K562 (cell line): Measurements from ENCODE around the gene MACROD2. TPM values are rescaled to one million over a fixed set of nuclear protein-coding genes. Genes with fewer than 3 reads are reported as not detected.

Experiments
- ATAC-seq: fragments of 200-7000 bp; cut with Tn5 transposase; 3 replicates; pipeline ENCODE4 v1.9.1; 2020; ENCODE audit warnings: moderate library complexity
- BruUV-seq: library from RNA; stranded (reverse); fragments of 400-500 nt; replicated peaks from 2 replicates; lab custom pipeline; 2021; lab: Mats Ljungman, UMichigan
- CTCF ChIA-PET: fragments of 300-600 bp; formaldehyde crosslinking; extraction: SDS; loops from one replicate; lab custom pipeline; 2021; ENCODE audit warnings: low intra/inter-chr PET ratio; lab: Yijun Ruan, JAX
- POLR2A ChIA-PET: fragments of 300-600, 350-650 bp; sonication (Branson Sonifier 250); formaldehyde crosslinking; extraction: SDS; loops from one replicate; lab custom pipeline; 2021; ENCODE audit warnings: antibody characterized with exemption, inconsistent platforms; lab: Yijun Ruan, JAX
- DNase-seq, 4 experiments: peaks; one replicate each; pipeline versions ENCODE4 v3.0.0 to v3.0.0-alpha.2; 2011 to 2018; ENCODE audit warnings: low spot score in 3 of 4, mixed read lengths in 3 of 4; ENCODE audit errors: extremely low read depth in 1 of 4
- FAIRE-seq: peaks from 2 replicates; lab custom pipeline; 2011; peaks lifted over from hg19 to GRCh38; lab: Jason Lieb, UNC
- H2AFZ ChIP-seq: 2 replicates; pipeline ENCODE4 v1.6.0; 2011; ENCODE audit warnings: low read depth, low read length, control low read depth, inconsistent platforms
- H3K27ac ChIP-seq: fragments of 200-600 bp; 3 replicates; pipeline ENCODE4 v1.8.0; 2011; ENCODE audit warnings: low read depth, mild to moderate bottlenecking, control low read depth, inconsistent platforms, low read length, moderate library complexity, mixed read lengths; ENCODE audit errors: extremely low read depth
- H3K27me3 ChIP-seq, 2 experiments: fragments of 300-600 bp in 1 of 2; 2 replicates in 1 of 2; 3 replicates in 1 of 2; pipeline versions ENCODE4 v1.6.0 to v1.8.0; 2011; ENCODE audit warnings: inconsistent platforms in 2 of 2, low read length in 2 of 2, mild to moderate bottlenecking in 1 of 2, mixed read lengths in 1 of 2, moderate library complexity in 1 of 2; ENCODE audit not compliant: control insufficient read depth in 2 of 2, insufficient read depth in 2 of 2
- H3K36me3 ChIP-seq: fragments of 300-600 bp; 3 replicates; pipeline ENCODE4 v1.8.0; 2011; ENCODE audit warnings: mild to moderate bottlenecking, low read length, inconsistent platforms; ENCODE audit not compliant: control insufficient read depth, insufficient read depth
- H3K4me1 ChIP-seq, 2 experiments: fragments of 200-600 bp in 1 of 2; replicated peaks in 1 of 2; 2 replicates in 1 of 2; 3 replicates in 1 of 2; pipeline versions ENCODE4 v1.5.1 to v1.8.0; 2011; ENCODE audit warnings: inconsistent platforms in 2 of 2, low read length in 2 of 2, mild to moderate bottlenecking in 1 of 2, mixed read lengths in 1 of 2, moderate library complexity in 1 of 2; ENCODE audit not compliant: control insufficient read depth in 2 of 2, insufficient read depth in 2 of 2
- H3K4me2 ChIP-seq: 2 replicates; pipeline ENCODE4 v1.6.1; 2011; ENCODE audit warnings: low read length, control low read depth, inconsistent platforms, mixed read lengths; ENCODE audit not compliant: insufficient read depth
- H3K4me3 ChIP-seq: fragments of 200-600 bp; sonication (generic), shearing (Covaris generic); 2 replicates; pipeline ENCODE4 v1.5.1; 2016; ENCODE audit warnings: control low read depth, inconsistent platforms
- H3K79me2 ChIP-seq: fragments of 200-600 bp; 3 replicates; pipeline ENCODE4 v1.8.0; 2011; ENCODE audit warnings: low read length, inconsistent platforms; ENCODE audit not compliant: control insufficient read depth, insufficient read depth
- H3K9ac ChIP-seq, 2 experiments: 2 replicates each; pipeline versions ENCODE4 v1.6.0 to v1.6.1; 2011; ENCODE audit warnings: low read depth in 2 of 2, low read length in 2 of 2, control low read depth in 1 of 2, inconsistent platforms in 1 of 2, mild to moderate bottlenecking in 1 of 2, mixed read lengths in 1 of 2; ENCODE audit not compliant: insufficient read depth in 1 of 2
- H3K9me1 ChIP-seq: one replicate; pipeline ENCODE4 v1.6.0; 2011; ENCODE audit warnings: inconsistent platforms, mild to moderate bottlenecking, low read length, moderate library complexity; ENCODE audit not compliant: control insufficient read depth, insufficient read depth
- H3K9me3 ChIP-seq: replicated peaks from 2 replicates; pipeline ENCODE4 v1.5.1; 2011; ENCODE audit warnings: low read depth, low read length, inconsistent platforms; ENCODE audit not compliant: control insufficient read depth, insufficient read depth
- H4K20me1 ChIP-seq: replicated peaks from 2 replicates; pipeline ENCODE4 v1.6.1; 2011; ENCODE audit warnings: low read length, inconsistent platforms, mixed read lengths; ENCODE audit not compliant: control insufficient read depth, insufficient read depth
- BDP1 ChIP-seq: IDR thresholded peaks from 3 replicates; pipeline ENCODE4 v1.6.1; 2011; ENCODE audit not compliant: insufficient read length, insufficient read depth
- HMBOX1 ChIP-seq: sonication (generic); IDR thresholded peaks from 2 replicates; pipeline ENCODE4 v1.6.1; 2016
- JUND ChIP-seq, 2 experiments: IDR thresholded peaks; 2 replicates in 1 of 2; 3 replicates in 1 of 2; pipeline ENCODE4 v1.6.1; 2011; ENCODE audit warnings: borderline replicate concordance in 2 of 2, low read depth in 2 of 2, low read length in 2 of 2, improper control_type of control experiment in 1 of 2, missing biosample characterization in 1 of 2, missing genetic modification characterization in 1 of 2, missing genetic modification reagents in 1 of 2
- KAT7 ChIP-seq: sonication (generic); formaldehyde crosslinking; IDR thresholded peaks from 2 replicates; pipeline ENCODE4 v1.8.0; 2022; ENCODE audit warnings: missing genetic modification reagents, mild to moderate bottlenecking, borderline replicate concordance
- ZNF324 ChIP-seq: fragments of 250-450 bp; sonication (Bioruptor Pico); IDR thresholded peaks from 2 replicates; pipeline ENCODE4 v1.4.0; 2020; ENCODE audit warnings: mild to moderate bottlenecking
- WGBS: fragments of 100-300 bp; shearing (Covaris generic); methylation state at CpG from one replicate; pipeline ENCODE4 v1.1.6; 2016; ENCODE audit warnings: low coverage, mixed read lengths; ENCODE audit not compliant: insufficient coverage; ENCODE audit errors: missing lambda C conversion rate; 5-methylcytosine and 5-hydroxymethylcytosine counted together
- in situ Hi-C: fragments of 300-500 bp; cut with MboI; formaldehyde crosslinking; loops from 4 replicates; pipeline ENCODE4 v1.15.0; 2018; ENCODE audit warnings: inconsistent platforms, mixed read lengths
- intact Hi-C: fragments of 100-400 bp; cut with micrococcal nuclease; formaldehyde crosslinking; loops from 2 replicates; pipeline ENCODE4 v1.14.2; 2022
- polyA plus RNA-seq, 8 experiments: library from polyadenylated mRNA; depleted of rRNA in 4 of 8; stranded (reverse) in 5 of 8; unstranded in 3 of 8; fragments of >200 nt; fragmentation: Nextera tagmentation in 2 of 8; fragmentation: Illumina TruSeq in 1 of 8; extraction: Ambion mirVana in 2 of 8; extraction: Trizol in 1 of 8; gene quantifications; 2 replicates each; pipeline versions ENCODE4 v1.2.1 to v1.2.3, GENCODE V29; 2011 to 2014; ENCODE audit warnings: inconsistent platforms in 1 of 8, missing spikeins in 1 of 8
- total RNA-seq, 7 experiments: library from RNA; depleted of rRNA in 6 of 7; stranded (reverse); fragments of >200 nt in 6 of 7; fragmentation: Illumina TruSeq in 2 of 7; extraction: Trizol in 2 of 7; gene quantifications; 2 replicates each; pipeline versions ENCODE4 v1.2.1 to v1.2.3, GENCODE V29; 2011 to 2021; ENCODE audit warnings: low replicate concordance in 1 of 7

The MACROD2 gene
- total and polyA plus RNA-seq, 9 of the 15 experiments (the other 6 are each of a cell fraction or from before 2014, with no cell fraction given): not detected

- DNase-seq: no peak
- no peaks in the 10 kb centered on the region for H3K27me3 ChIP-seq
- 0% methylated on average over 1 of the region's 1 CpG for WGBS
- POLR2A ChIA-PET: no interaction called here
- H3K4me1 ChIP-seq: no peaks in the 10 kb centered on the region
- FAIRE-seq: no peak
- H3K9ac ChIP-seq: no peak overlapping the region
- ATAC-seq: no peak
- BruUV-seq: no TSS peak
- in situ Hi-C loops (no loop called here), intact Hi-C loops (no loop called here)
- H3K36me3 ChIP-seq: no peaks in the 10 kb centered on the region
- no peak for TF ChIP-seq JUND (IDR thresholded peaks at IDR 0.05; ENCODE audit: borderline replicate concordance, low read depth, low read length)
- TF ChIP-seq JUND (tag; IDR thresholded peaks at IDR 0.05; ENCODE audit: borderline replicate concordance, low read depth, low read length): no peak
- no peak for TF ChIP-seq KAT7 (CRISPR knock-in tag)
- no peak for TF ChIP-seq BDP1
- H2AFZ ChIP-seq: no peak overlapping the region
- H3K4me2 ChIP-seq: no peak overlapping the region
- H3K27ac ChIP-seq: no peak overlapping the region
- no peaks in the 10 kb centered on the region for H3K9me3 ChIP-seq
- H4K20me1 ChIP-seq: no peaks in the 10 kb centered on the region
- H3K79me2 ChIP-seq: no peaks in the 10 kb centered on the region
- CTCF ChIA-PET: no interaction called here
- H3K4me3 ChIP-seq: no peak overlapping the region
- no peaks in the 10 kb centered on the region for H3K9me1 ChIP-seq
These were observed 1192.3 kb downstream of the MACROD2 start for GRCh38 chr20:15187612-15188011.

- FAIRE-seq (no peak), DNase-seq (no peak), ATAC-seq (no peak)
- Histone ChIP-seq H3K79me2 (no peaks in the 10 kb centered on the region), H4K20me1 (no peaks in the 10 kb centered on the region), H3K4me1 (no peaks in the 10 kb centered on the region), H3K4me2 (no peak overlapping the region), H3K4me3 (no peak overlapping the region), H3K9me1 (no peaks in the 10 kb centered on the region), H3K27me3 (no peaks in the 10 kb centered on the region), H3K9me3 (no peaks in the 10 kb centered on the region), H2AFZ (no peak overlapping the region), H3K36me3 (no peaks in the 10 kb centered on the region), H3K27ac (no peak overlapping the region), H3K9ac (no peak overlapping the region)
- no TSS peak for BruUV-seq
- ChIA-PET POLR2A (no interaction called here), CTCF (no interaction called here)
- TF ChIP-seq ZNF324 (CRISPR knock-in tag) (no peak), HMBOX1 (no peak)
- intact Hi-C loops (no loop called here), in situ Hi-C loops (no loop called here)
- 0% methylated on average over 3 of the region's 3 CpGs for WGBS
These were observed 1193.1 kb downstream of the MACROD2 start for GRCh38 chr20:15188415-15188814.
